Measurements from ENCODE around the gene CHRNB2.

The CHRNB2 gene

GRCh38 chr1:154553056-154554030 lies 14.2 kb upstream of the CHRNB2 start:
- no peak for DNase-seq

- DNase-seq = no peak
Measured at GRCh38 chr1:154556422-154556821, 11.2 kb upstream of the CHRNB2 start.

- DNase-seq = no peak
Measured at GRCh38 chr1:154557248-154557938, 10.2 kb upstream of the CHRNB2 start.

GRCh38 chr1:154557939-154558719 lies 9.4 kb upstream of the CHRNB2 start, which contains the start of gene UBE2Q1:
UBE2Q1 (minus strand) TSS chr1:154558662; CDS start chr1:154558553, 109 bp downstream.
- DNase-seq = peak in 1 of 2 experiments; percentile 51

- DNase-seq = peak; percentile 98 to 99
Measured at GRCh38 chr1:154558720-154559465, 8.7 kb upstream of the CHRNB2 start.

- peak; percentile 87 to 88 for DNase-seq
Measured at GRCh38 chr1:154559466-154560044, 8.0 kb upstream of the CHRNB2 start.

GRCh38 chr1:154565876-154566275 lies 1.7 kb upstream of the CHRNB2 start:
- DNase-seq = no peak

- DNase-seq = no peak
Measured at GRCh38 chr1:154568157-154568815, 708 bp downstream of the CHRNB2 start.

- no peak for DNase-seq
Measured at GRCh38 chr1:154571244-154571963, 3.8 kb downstream of the CHRNB2 start.

GRCh38 chr1:154571964-154572288 lies 4.3 kb downstream of the CHRNB2 start:
- no peak for DNase-seq

GRCh38 chr1:154572468-154573167 lies 5.0 kb downstream of the CHRNB2 start:
- DNase-seq = no peak

GRCh38 chr1:154573168-154573510 lies 5.6 kb downstream of the CHRNB2 start:
- DNase-seq = no peak

GRCh38 chr1:154574716-154575115 lies 7.1 kb downstream of the CHRNB2 start:
- DNase-seq = no peak

- DNase-seq = no peak
Measured at GRCh38 chr1:154575147-154575927, 7.8 kb downstream of the CHRNB2 start.

- DNase-seq = no peak
Measured at GRCh38 chr1:154575951-154576566, 8.5 kb downstream of the CHRNB2 start.

- DNase-seq = no peak
Measured at GRCh38 chr1:154577346-154578057, 9.9 kb downstream of the CHRNB2 start.

GRCh38 chr1:154578058-154578418 lies 10.5 kb downstream of the CHRNB2 start:
- no peak for DNase-seq

- no peak for DNase-seq
Measured at GRCh38 chr1:154579374-154579773, 11.8 kb downstream of the CHRNB2 start.

Measured in activated T-cell treated with anti-CD3 and anti-CD28 coated beads, Interleukin-2, amount 50 U/mL, for 48 hours (primary cell).